MG63 (cell line): ENCODE results near the gene PHF2. TPM values are rescaled to one million over a fixed set of nuclear protein-coding genes. Genes with fewer than 3 reads are reported as not detected.

Experiments
- DNase-seq: peaks from one replicate; pipeline ENCODE4 v3.0.0-alpha.2; 2020
- H3K27me3 ChIP-seq: fragments of 250-450 bp; sonication (Bioruptor Pico); 2 replicates; pipeline ENCODE4 v1.5.1; 2020; ENCODE audit warnings: mild to moderate bottlenecking, moderate library complexity
- H3K36me3 ChIP-seq: fragments of 250-450 bp; sonication (Bioruptor Pico); 2 replicates; pipeline ENCODE4 v1.5.1; 2020; ENCODE audit warnings: mild to moderate bottlenecking, moderate library complexity
- H3K4me3 ChIP-seq: fragments of 250-450 bp; sonication (Bioruptor Pico); 2 replicates; pipeline ENCODE4 v1.5.1; 2020; ENCODE audit warnings: mild to moderate bottlenecking, moderate library complexity
- H3K9me3 ChIP-seq: fragments of 250-450 bp; sonication (Bioruptor Pico); 2 replicates; pipeline ENCODE4 v1.5.1; 2020; ENCODE audit warnings: mild to moderate bottlenecking, moderate library complexity
- total RNA-seq: library from RNA; depleted of rRNA; stranded (reverse); fragments of >200 nt; shearing (Covaris generic); gene quantifications from 2 replicates; pipeline ENCODE4 v1.2.3, GENCODE V29; 2014; ENCODE audit warnings: low replicate concordance

PHF2 gene
- total RNA-seq, 1 experiment from 2014 or later, result 6.6 TPM

- Histone ChIP-seq H3K36me3 (no peaks in the 10 kb centered on the region), H3K4me3 (peak overlapping the region; percentile 59), H3K9me3 (no peaks in the 10 kb centered on the region; the same call in 1 of the 2 replicates), H3K27me3 (no peaks in the 10 kb centered on the region)
- DNase-seq, result no peak
Measured at GRCh38 chr9:93577975-93578682, 1.7 kb downstream of the PHF2 start.

GRCh38 chr9:93578844-93579243, 2.5 kb downstream of the PHF2 start:
- DNase-seq, result no peak
- Histone ChIP-seq H3K4me3 (no peak overlapping the region), H3K27me3 (no peaks in the 10 kb centered on the region), H3K9me3 (no peaks in the 10 kb centered on the region; the same call in 1 of the 2 replicates), H3K36me3 (no peaks in the 10 kb centered on the region)

GRCh38 chr9:93579711-93580516, 3.5 kb downstream of the PHF2 start:
- Histone ChIP-seq H3K9me3 (peaks cover 4% of the 10 kb centered on the region; the same call in 1 of the 2 replicates), H3K36me3 (no peaks in the 10 kb centered on the region), H3K4me3 (no peak overlapping the region), H3K27me3 (no peaks in the 10 kb centered on the region)
- no peak for DNase-seq

GRCh38 chr9:93580654-93581380, 4.4 kb downstream of the PHF2 start:
- no peaks in the 10 kb centered on the region for H3K27me3 ChIP-seq
- no peak overlapping the region for H3K4me3 ChIP-seq
- DNase-seq, result no peak
- no peaks in the 10 kb centered on the region for H3K36me3 ChIP-seq
- peaks cover 4% of the 10 kb centered on the region; the same call in 1 of the 2 replicates for H3K9me3 ChIP-seq

GRCh38 chr9:93582115-93582514, 5.7 kb downstream of the PHF2 start:
- Histone ChIP-seq H3K9me3 (peaks cover 4% of the 10 kb centered on the region; the same call in 1 of the 2 replicates), H3K36me3 (no peaks in the 10 kb centered on the region), H3K27me3 (no peaks in the 10 kb centered on the region), H3K4me3 (no peak overlapping the region)
- no peak for DNase-seq

GRCh38 chr9:93582550-93582949, 6.2 kb downstream of the PHF2 start:
- Histone ChIP-seq H3K36me3 (no peaks in the 10 kb centered on the region), H3K9me3 (peaks cover 4% of the 10 kb centered on the region; the same call in 1 of the 2 replicates), H3K4me3 (no peak overlapping the region), H3K27me3 (no peaks in the 10 kb centered on the region)
- no peak for DNase-seq

- peaks cover 4% of the 10 kb centered on the region; the same call in 1 of the 2 replicates for H3K9me3 ChIP-seq
- no peak for DNase-seq
- H3K36me3 ChIP-seq, result no peaks in the 10 kb centered on the region
- H3K27me3 ChIP-seq, result no peaks in the 10 kb centered on the region
- no peak overlapping the region for H3K4me3 ChIP-seq
Measured at GRCh38 chr9:93585259-93585658, 8.9 kb downstream of the PHF2 start.

- H3K4me3 ChIP-seq, result no peak overlapping the region
- DNase-seq, result no peak
- peaks cover 4% of the 10 kb centered on the region; the same call in 1 of the 2 replicates for H3K9me3 ChIP-seq
Measured at GRCh38 chr9:93585695-93586094, 9.3 kb downstream of the PHF2 start.

GRCh38 chr9:93586290-93587057, 10.1 kb downstream of the PHF2 start:
- Histone ChIP-seq H3K36me3 (no peaks in the 10 kb centered on the region), H3K27me3 (no peaks in the 10 kb centered on the region), H3K4me3 (no peak overlapping the region), H3K9me3 (peaks cover 4% of the 10 kb centered on the region; the same call in 1 of the 2 replicates)
- DNase-seq, result no peak

More at GRCh38 chr9:93585695-93586094, 9.3 kb downstream of the PHF2 start:
- Histone ChIP-seq H3K27me3 (no peaks in the 10 kb centered on the region), H3K36me3 (no peaks in the 10 kb centered on the region)

GRCh38 chr9:93587284-93587650, 10.9 kb downstream of the PHF2 start:
- DNase-seq, result no peak
- Histone ChIP-seq H3K36me3 (no peaks in the 10 kb centered on the region), H3K9me3 (peaks cover 4% of the 10 kb centered on the region; the same call in 1 of the 2 replicates), H3K27me3 (no peaks in the 10 kb centered on the region), H3K4me3 (no peak overlapping the region)

- H3K27me3 ChIP-seq, result no peaks in the 10 kb centered on the region
- H3K9me3 ChIP-seq, result peaks cover 4% of the 10 kb centered on the region; the same call in 1 of the 2 replicates
- DNase-seq, result no peak
- H3K4me3 ChIP-seq, result no peak overlapping the region
- H3K36me3 ChIP-seq, result no peaks in the 10 kb centered on the region
Measured at GRCh38 chr9:93587651-93588347, 11.4 kb downstream of the PHF2 start.

GRCh38 chr9:93588641-93589609, 12.5 kb downstream of the PHF2 start:
- H3K36me3 ChIP-seq, result no peaks in the 10 kb centered on the region
- no peaks in the 10 kb centered on the region for H3K27me3 ChIP-seq
- no peak overlapping the region for H3K4me3 ChIP-seq
- peaks cover 4% of the 10 kb centered on the region; the same call in 1 of the 2 replicates for H3K9me3 ChIP-seq
- no peak for DNase-seq

- H3K9me3 ChIP-seq, result no peaks in the 10 kb centered on the region
- no peaks in the 10 kb centered on the region for H3K27me3 ChIP-seq
- H3K4me3 ChIP-seq, result no peak overlapping the region
- H3K36me3 ChIP-seq, result no peaks in the 10 kb centered on the region
- no peak for DNase-seq
Measured at GRCh38 chr9:93589688-93590087, 13.3 kb downstream of the PHF2 start.

GRCh38 chr9:93590609-93591234, 14.3 kb downstream of the PHF2 start:
- H3K4me3 ChIP-seq, result no peak overlapping the region
- no peaks in the 10 kb centered on the region for H3K9me3 ChIP-seq
- DNase-seq, result no peak
- H3K36me3 ChIP-seq, result no peaks in the 10 kb centered on the region
- H3K27me3 ChIP-seq, result no peaks in the 10 kb centered on the region
